Vagina (tissue), 2 donors: ENCODE results near the gene SESTD1. TPM values are rescaled to one million over a fixed set of nuclear protein-coding genes. Genes with fewer than 3 reads are reported as not detected.
A peak's percentile ranks its signal among the peaks of the same experiment; 100 is the strongest.
"Not testable (repeated sequence)": the region's sequence is repeated elsewhere in the genome, so short reads cannot be mapped to it uniquely, and the experiment has no call there.

Source experiments
- DNase-seq, 2 donors: peaks; one replicate each; pipeline ENCODE4 v3.0.0-alpha.2; 2017; ENCODE audit errors: extremely low spot score in 2 of 2
- H3K27ac ChIP-seq: fragments of 200-600 bp; sonication (generic); one replicate; pipeline ENCODE4 v1.5.1; 2019
- H3K27me3 ChIP-seq: fragments of 200-600 bp; sonication (generic); one replicate; pipeline ENCODE4 v1.5.1; 2019
- H3K36me3 ChIP-seq, 2 donors: fragments of 200-600 bp; sonication (generic); one replicate each; pipeline ENCODE4 v1.5.1; 2017 to 2019
- H3K4me1 ChIP-seq: fragments of 200-600 bp; sonication (generic); one replicate; pipeline ENCODE4 v1.5.1; 2019
- H3K4me3 ChIP-seq, 2 donors: fragments of 200-600 bp; sonication (generic); 1 replicate in 1 of 2; 2 replicates in 1 of 2; pipeline ENCODE4 v1.5.1; 2016 to 2019
- H3K9me3 ChIP-seq: fragments of 200-600 bp; sonication (generic); one replicate; pipeline ENCODE4 v1.5.1; 2019
- POLR2A ChIP-seq, 2 donors: fragments of 450-650 bp; IDR thresholded peaks; one replicate each; pipeline ENCODE4 v1.6.1; 2017; ENCODE audit warnings: antibody characterized with exemption in 2 of 2, mild to moderate bottlenecking in 2 of 2, moderate library complexity in 2 of 2
- POLR2AphosphoS5 ChIP-seq, 2 donors: sonication (generic); formaldehyde crosslinking; IDR thresholded peaks; one replicate each; pipeline ENCODE4 v1.9.0; 2017; ENCODE audit warnings: antibody characterized with exemption in 2 of 2, mild to moderate bottlenecking in 2 of 2, low read depth in 1 of 2; ENCODE audit not compliant: insufficient read depth in 1 of 2
- intact Hi-C: fragments of 100-400 bp; cut with DNase I; formaldehyde crosslinking; loops from one replicate; pipeline ENCODE4 v1.15.1; 2023
- total RNA-seq: library from RNA; depleted of rRNA; stranded (reverse); fragments of >200 nt; gene quantifications from one replicate; pipeline ENCODE4 v1.2.3, GENCODE V29; 2016
- TF ChIP-seq, protein P1 (sequence below), 3 experiments: fragments of 450-650 bp in 2 of 3; fragments of 200-600 bp in 1 of 3; sonication (generic) in 1 of 3; IDR thresholded peaks; one replicate each; pipeline ENCODE4 v1.5.1; 2017 to 2019; ENCODE audit warnings: antibody characterized with exemption in 3 of 3, mild to moderate bottlenecking in 2 of 3, moderate library complexity in 2 of 3

SESTD1 gene
- total RNA-seq, 1 donor from 2014 or later: 23.3 TPM

DNA sequence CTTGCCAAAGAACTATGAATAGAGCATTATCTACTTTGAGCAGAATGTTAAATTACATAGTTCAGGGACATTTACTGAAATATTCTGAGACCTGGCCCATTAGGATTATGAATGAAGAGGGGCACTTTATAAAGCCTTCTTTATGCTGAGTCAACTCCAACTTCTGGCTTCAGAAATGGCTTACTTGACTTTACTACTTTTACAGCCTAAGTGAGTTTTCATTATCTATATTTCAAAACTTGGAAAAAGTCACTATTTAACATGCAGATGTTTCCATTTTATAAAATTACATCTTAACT is 37.7 kb downstream of the SESTD1 start:
- intact Hi-C loops: no loop called here
- Histone ChIP-seq H3K4me3 (no peak overlapping the region), H3K36me3 (no peaks in the 10 kb centered on the region), H3K27ac (no peak overlapping the region), H3K4me1 (peaks cover 13% of the 10 kb centered on the region), H3K9me3 (no peaks in the 10 kb centered on the region), H3K27me3 (no peaks in the 10 kb centered on the region)
- DNase-seq: no peak
- TF ChIP-seq, protein P1, sequence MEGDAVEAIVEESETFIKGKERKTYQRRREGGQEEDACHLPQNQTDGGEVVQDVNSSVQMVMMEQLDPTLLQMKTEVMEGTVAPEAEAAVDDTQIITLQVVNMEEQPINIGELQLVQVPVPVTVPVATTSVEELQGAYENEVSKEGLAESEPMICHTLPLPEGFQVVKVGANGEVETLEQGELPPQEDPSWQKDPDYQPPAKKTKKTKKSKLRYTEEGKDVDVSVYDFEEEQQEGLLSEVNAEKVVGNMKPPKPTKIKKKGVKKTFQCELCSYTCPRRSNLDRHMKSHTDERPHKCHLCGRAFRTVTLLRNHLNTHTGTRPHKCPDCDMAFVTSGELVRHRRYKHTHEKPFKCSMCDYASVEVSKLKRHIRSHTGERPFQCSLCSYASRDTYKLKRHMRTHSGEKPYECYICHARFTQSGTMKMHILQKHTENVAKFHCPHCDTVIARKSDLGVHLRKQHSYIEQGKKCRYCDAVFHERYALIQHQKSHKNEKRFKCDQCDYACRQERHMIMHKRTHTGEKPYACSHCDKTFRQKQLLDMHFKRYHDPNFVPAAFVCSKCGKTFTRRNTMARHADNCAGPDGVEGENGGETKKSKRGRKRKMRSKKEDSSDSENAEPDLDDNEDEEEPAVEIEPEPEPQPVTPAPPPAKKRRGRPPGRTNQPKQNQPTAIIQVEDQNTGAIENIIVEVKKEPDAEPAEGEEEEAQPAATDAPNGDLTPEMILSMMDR (IDR thresholded peaks at IDR 0.05): no peak
- TF ChIP-seq POLR2AphosphoS5 (IDR thresholded peaks at IDR 0.05; ENCODE audit: insufficient read depth in 1 of 2, low read depth in 1 of 2) (no peak), POLR2A (IDR thresholded peaks at IDR 0.05) (no peak)

DNA sequence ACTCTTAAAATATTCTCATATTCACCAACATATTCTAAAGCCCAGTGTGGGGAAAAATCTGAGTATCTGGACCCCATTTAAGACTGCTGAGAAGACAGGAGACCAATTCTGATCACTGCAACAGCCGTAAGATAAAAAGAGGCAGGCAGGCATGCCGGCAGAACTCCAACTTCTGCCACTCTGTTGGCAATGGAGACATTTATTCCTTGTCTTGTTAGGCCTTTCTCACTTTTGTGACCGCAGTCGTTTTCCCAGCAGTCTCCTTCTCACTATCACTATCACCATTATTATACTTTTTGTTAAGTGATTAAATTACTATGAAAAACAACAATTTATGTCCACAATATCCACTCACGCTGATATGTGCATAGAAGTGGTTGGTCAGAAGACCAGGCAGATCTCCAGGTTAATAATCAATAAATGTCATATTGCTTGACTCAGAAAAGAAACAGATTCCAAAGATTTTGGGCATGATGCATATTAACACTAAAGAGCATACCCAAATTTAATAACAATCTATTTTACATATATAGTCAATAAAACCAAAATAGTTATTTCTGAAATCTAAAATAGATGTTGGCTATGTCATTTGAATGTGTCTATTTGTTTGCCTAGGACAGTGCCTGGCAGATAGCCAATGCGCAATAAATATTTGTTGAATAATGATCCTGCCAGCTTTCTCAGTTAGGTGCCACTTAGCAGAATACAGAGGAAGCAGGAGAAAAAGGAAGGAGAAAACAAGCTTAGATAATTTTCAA is 38.2 kb downstream of the SESTD1 start:
- H3K4me3 ChIP-seq: no peak overlapping the region
- H3K27me3 ChIP-seq: no peaks in the 10 kb centered on the region
- intact Hi-C loops: no loop called here
- H3K36me3 ChIP-seq: no peaks in the 10 kb centered on the region
- peaks cover 13% of the 10 kb centered on the region for H3K4me1 ChIP-seq
- DNase-seq: no peak
- no peaks in the 10 kb centered on the region for H3K9me3 ChIP-seq
- H3K27ac ChIP-seq: no peak overlapping the region
- TF ChIP-seq, protein P1 (IDR thresholded peaks at IDR 0.05): no peak
- TF ChIP-seq POLR2A (IDR thresholded peaks at IDR 0.05): no peak
- TF ChIP-seq POLR2AphosphoS5 (IDR thresholded peaks at IDR 0.05; ENCODE audit: insufficient read depth in 1 of 2, low read depth in 1 of 2): no peak

DNA sequence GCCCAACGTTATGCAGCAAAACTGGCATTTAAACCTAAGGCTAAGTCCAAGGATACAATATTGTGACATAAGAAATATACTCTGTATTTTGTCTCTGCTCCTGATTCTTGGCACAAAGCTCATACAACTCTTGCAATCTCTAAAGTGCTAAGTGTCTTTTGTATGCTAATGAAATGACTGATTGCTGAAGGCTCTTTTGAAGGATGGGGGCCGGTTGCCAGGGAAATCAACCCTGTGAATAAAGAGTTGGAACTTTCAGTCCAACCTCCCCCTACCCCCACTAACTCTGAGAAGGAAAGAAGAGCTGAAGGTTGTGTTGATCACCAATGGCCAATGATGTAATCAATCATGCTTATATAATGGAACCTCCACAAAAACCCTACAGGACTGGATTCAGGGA is 40.3 kb downstream of the SESTD1 start:
- Histone ChIP-seq H3K27me3 (no peaks in the 10 kb centered on the region), H3K4me3 (no peak overlapping the region), H3K36me3 (no peaks in the 10 kb centered on the region), H3K4me1 (peaks cover 13% of the 10 kb centered on the region), H3K27ac (no peak overlapping the region), H3K9me3 (no peaks in the 10 kb centered on the region)
- intact Hi-C loops: no loop called here
- TF ChIP-seq POLR2AphosphoS5 (IDR thresholded peaks at IDR 0.05; ENCODE audit: insufficient read depth in 1 of 2, low read depth in 1 of 2): no peak
- TF ChIP-seq, protein P1 (IDR thresholded peaks at IDR 0.05): no peak
- TF ChIP-seq POLR2A (IDR thresholded peaks at IDR 0.05): no peak
- DNase-seq: no peak

DNA sequence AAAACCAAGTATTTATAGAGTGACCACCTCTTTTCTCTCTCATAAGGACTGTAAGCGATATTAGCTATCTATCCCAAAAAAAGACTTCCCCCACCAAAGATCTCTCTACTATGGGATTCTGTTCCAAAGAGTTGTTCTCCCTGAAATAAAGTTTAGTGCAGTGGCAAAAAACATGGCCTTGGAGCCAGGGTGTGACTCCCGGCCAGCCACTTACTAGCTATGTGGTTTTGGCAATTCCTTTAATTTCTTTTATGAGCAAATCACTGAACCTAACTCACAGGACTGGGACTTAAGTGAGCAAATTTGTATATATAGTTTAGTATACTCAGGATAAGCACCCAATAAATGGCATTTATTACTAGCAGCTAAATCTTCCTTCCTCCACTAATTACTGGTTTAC is 42.6 kb downstream of the SESTD1 start:
- peaks cover 17% of the 10 kb centered on the region for H3K4me1 ChIP-seq
- TF ChIP-seq POLR2A (IDR thresholded peaks at IDR 0.05) (no peak), POLR2AphosphoS5 (IDR thresholded peaks at IDR 0.05; ENCODE audit: insufficient read depth in 1 of 2, low read depth in 1 of 2) (no peak)
- TF ChIP-seq, protein P1 (IDR thresholded peaks at IDR 0.05): no peak
- intact Hi-C loops: no loop called here

DNA sequence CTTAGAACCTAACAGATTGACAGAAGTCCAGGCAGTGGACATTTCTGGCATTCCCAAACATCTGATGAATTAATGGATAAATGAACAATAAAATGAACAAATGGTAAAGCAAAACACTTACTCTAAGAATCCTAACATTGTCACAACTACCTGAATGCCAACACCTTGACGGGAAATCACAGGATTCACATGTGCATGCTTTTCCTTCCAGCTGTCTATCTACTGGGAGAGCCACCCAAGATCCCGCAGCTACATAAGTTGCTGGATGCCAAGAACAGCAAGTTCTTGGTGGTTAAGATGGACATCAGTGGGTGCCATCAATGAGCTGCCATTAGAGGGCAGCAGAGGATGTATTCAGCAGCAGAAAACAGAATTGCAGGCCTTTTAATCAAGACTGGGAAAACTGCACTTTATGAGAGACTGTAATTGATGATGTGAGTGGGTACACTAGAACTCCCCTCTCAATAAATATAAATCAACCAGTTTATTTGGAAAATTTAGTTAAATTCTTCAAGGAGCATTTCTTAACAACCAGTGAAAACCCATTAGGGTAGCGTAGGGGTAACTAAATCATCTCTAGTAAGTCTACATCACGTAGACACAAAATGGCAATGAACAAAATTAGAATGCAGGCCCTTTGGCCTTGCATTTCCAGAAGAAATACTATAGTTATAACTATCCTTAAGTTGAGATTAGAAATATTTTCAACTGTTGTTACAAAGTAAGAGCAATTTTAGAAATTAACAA is 45.6 kb downstream of the SESTD1 start:
- intact Hi-C loops: no loop called here
- H3K9me3 ChIP-seq: no peaks in the 10 kb centered on the region
- no peak for DNase-seq
- no peaks in the 10 kb centered on the region for H3K27me3 ChIP-seq
- TF ChIP-seq POLR2A (IDR thresholded peaks at IDR 0.05) (no peak), POLR2AphosphoS5 (IDR thresholded peaks at IDR 0.05; ENCODE audit: insufficient read depth in 1 of 2, low read depth in 1 of 2) (peak in 1 of 2 donors; percentile 34)
- TF ChIP-seq, protein P1 (IDR thresholded peaks at IDR 0.05): peak; percentile 47 to 82 (median 62)
- H3K27ac ChIP-seq: no peak overlapping the region
- peaks cover 12% of the 10 kb centered on the region for H3K4me1 ChIP-seq
- H3K36me3 ChIP-seq: no peaks in the 10 kb centered on the region
- H3K4me3 ChIP-seq: no peak overlapping the region

More for the DNA sequence above, 42.6 kb downstream of the SESTD1 start:
- Histone ChIP-seq H3K9me3 (no peaks in the 10 kb centered on the region), H3K27me3 (no peaks in the 10 kb centered on the region), H3K36me3 (no peaks in the 10 kb centered on the region), H3K4me3 (no peak overlapping the region), H3K27ac (no peak overlapping the region)
- DNase-seq: no peak

DNA sequence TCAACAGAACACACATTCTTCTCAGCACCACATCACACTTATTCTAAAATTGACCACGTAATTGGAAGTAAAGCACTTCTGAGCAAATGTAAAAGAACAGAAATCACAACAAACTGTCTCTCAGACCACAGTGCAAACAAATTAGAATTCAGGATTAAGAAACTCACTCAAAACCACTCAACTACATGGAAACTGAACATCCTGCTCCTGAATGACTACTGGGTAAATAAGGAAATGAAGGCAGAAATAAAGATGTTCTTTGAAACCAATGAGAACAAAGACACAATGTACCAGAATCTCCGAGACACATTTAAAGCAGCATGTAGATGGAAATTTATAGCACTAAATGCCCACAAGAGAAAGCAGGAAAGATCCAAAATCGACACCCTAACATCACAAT is 50.0 kb downstream of the SESTD1 start:
- intact Hi-C loops, H3K4me3 ChIP-seq, DNase-seq, H3K9me3 ChIP-seq, H3K27ac ChIP-seq, H3K36me3 ChIP-seq, H3K4me1 ChIP-seq, H3K27me3 ChIP-seq: not testable (repeated sequence)
